Right hindlimb (tissue), 1 donor: ENCODE measurements around the gene ADNP.

ENCODE experiments used
- DNase-seq: peaks from one replicate; pipeline ENCODE4 v3.0.0-alpha.2; 2018

Gene ADNP

GRCh38 chr20:50870561-50871161, 60.6 kb downstream of the ADNP start:
- DNase-seq = peak; percentile 73

- no peak for DNase-seq
These were observed 62.4 kb downstream of the ADNP start for GRCh38 chr20:50868509-50869495.

DNA sequence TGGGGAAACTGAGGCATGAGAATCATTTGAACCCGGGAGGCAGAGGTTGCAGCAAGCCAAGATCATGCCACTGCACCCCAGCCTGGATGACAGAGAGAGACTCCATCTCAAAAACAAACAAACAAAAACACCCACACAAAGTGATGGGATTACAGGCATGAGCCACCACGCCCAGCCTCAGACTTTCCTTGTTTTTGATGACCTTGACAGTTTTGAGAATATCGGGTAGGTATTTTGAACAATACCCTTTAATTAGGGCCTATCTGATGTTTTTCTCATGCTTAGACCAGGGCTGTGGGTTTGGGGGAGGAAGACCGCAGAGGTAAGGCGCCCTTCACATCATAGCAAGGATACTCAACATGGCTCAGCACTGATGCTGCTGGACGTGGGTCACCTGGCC, 63.4 kb downstream of the ADNP start:
- DNase-seq = no peak

DNA sequence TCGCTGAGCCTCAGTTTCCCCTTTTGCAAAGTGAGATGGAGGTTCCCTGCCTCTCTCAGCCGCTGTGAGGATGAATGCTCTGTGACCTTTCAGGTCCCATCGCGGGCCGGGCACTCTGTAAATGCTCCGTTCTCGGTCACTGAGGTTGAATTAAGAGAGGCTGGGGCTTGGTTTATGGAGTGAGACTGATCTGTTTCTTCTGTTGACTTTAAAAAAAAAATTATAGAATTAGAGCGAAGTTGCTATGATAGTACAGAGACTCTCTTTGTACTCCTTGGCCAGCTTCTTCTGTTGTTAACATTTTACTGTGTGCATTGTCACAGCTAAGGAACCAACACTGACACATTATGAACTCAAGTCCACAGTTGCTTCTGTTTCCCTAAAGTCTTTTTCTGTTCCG, 64.4 kb downstream of the ADNP start:
- DNase-seq = no peak

DNA sequence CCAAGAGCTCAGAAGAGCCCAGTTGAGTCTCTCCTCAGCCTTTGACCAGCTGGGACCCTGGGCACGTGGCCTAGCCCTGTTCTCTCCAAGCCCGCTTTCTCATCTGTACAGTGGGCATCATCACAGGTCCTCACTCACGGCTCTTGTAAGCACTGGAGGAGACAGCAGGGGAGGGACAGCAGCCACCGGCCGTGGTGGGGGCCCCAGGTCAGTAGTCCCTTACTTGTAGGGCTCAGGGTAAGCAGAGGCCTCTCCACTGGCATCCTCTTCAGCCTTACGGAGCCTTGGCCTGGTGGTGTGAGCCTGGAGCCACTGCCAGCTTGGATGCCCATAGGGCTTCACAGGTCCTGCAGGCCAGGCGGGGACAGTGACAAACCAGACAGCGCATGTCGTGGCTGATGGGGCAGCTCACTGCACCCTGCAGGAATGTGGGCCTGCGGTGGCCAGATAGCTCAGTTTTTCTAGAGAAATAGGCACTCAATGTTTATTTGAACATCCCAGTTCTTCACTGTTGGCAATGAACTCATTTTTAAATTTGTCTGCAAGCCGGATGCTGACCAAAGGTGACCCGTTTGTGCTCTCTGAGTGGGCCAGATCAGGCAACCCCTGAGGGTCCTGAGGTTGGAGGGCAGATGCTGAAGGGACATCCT, 65.1 kb downstream of the ADNP start:
- no peak for DNase-seq

DNA sequence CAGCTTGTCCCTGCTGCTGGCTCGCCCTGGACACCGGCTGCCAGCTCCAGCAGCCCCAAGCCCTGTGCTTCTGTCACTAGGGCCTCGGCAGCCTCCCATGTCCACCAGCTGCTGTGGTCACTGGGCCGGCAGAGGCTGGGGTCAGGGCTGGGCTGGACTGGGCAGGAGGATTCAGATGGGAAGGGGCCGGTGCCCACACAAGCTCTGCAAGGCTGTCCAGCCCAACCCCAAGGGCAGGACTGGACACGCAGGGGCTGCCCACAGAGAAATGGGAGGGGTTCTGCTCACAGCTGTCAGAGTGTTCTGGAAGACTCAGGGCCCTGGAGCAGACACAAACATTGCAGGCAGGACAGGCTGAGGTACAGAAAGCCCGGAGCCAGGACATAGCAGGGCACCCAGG, 65.6 kb downstream of the ADNP start:
- no peak for DNase-seq

- no peak for DNase-seq
These were observed 66.1 kb downstream of the ADNP start for GRCh38 chr20:50865114-50865513.

DNA sequence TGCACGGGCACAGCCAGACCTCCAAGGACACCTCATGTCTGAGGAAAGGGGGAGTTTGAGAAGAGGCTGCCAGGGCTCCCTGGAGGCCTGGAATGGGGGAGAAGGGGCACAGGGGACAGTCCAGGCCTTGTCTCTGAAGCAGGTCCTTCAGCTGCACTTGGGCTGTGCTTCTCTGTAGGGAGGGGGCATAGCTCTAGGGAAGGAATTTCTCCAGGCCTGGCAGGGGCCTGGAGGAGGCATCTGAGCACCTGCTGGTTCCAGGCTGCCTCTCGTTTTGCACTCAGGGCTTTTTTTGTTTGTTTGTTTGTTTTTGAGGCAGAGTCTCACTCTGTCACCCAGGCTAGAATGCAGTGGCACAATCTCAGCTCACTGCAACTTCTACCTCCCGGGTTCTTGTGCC, 68.7 kb downstream of the ADNP start:
- no peak for DNase-seq

DNA sequence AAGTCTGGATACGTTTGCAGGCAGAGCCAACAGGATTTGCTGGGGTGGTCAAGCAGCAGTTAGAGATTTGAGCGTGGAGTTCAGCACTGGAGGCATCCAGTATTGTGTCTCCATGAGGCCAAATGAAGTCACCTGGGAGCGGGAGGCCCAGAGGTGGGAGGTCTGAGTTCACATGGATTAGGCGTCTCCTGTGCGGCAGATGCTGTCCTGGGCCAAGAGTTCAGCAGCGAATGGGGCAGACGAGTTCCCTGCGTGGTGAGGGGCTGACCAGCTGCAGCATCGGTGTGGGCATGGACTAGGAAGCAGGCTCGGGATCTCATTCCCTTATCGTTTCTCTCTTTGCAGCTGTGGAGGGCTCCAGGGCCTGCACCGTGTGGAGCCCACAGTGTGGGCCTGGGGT, 70.2 kb downstream of the ADNP start:
- no peak for DNase-seq

DNA sequence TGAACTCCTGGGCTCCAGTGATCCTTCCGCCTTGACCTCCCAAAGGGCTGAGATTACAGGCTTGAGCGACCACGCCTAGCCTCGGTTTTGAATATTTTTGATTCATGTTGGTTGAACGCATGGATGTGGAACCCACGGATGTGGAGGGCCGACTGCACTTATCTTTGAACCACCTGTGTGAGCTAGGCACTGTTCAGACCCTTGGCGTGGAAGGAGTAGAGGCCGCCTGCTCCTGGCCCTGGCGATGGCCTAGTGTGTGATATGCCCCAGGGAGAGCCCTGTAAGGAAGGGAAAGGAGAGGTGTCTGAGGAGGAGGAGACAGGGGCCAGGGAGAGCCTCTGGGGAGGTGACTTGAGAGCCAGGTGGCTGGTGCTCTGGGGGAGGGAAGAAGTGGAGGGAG, 72.1 kb downstream of the ADNP start:
- DNase-seq = no peak

DNA sequence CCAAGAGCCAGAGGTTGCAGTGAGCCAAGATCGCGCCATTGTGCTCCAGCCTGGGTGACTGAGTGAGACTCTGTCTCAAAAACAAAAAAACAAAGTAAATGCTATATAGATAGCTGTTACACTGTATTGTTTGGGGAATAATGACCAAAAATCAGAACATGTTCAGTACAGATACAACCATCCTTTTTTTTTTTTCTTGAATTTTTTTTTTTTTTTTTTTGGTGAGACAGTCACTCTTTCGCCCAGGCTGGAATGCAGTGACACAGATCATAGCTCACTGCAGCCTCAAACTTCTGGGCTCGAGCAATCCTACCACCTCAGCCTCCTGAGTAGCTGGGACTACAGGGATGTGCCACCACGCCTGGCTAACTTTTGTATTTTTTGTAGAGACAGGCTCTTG, 72.7 kb downstream of the ADNP start:
- DNase-seq = no peak

GRCh38 chr20:50857348-50857747, 73.9 kb downstream of the ADNP start:
- no peak for DNase-seq

DNA sequence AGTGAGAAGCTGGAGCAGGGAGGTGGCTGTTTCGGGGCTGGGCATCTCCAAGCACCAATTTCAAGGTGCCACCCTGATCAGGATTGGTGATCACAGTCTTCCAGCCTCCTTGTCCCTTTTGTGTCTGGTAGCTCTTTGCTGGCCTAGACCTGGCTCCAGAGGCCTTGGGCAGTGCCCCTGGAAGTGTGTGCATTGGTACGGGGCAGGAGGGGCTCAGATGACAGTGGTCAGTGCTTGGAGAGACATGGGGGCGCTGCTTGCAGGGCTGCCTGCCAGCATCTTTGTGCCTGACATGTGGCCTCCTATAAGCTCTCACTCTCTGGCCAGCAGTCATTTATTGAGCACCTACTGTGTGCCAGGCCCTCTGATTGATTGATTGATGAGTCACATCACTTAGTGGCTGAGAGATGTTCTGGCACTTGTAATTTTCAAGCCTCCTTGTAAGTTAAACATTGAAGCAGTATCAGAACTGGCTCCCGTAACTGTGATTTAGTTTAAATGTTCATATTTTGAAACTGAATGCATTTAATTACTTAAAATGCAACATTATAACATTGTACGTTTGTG, 74.7 kb downstream of the ADNP start:
- DNase-seq = no peak

DNA sequence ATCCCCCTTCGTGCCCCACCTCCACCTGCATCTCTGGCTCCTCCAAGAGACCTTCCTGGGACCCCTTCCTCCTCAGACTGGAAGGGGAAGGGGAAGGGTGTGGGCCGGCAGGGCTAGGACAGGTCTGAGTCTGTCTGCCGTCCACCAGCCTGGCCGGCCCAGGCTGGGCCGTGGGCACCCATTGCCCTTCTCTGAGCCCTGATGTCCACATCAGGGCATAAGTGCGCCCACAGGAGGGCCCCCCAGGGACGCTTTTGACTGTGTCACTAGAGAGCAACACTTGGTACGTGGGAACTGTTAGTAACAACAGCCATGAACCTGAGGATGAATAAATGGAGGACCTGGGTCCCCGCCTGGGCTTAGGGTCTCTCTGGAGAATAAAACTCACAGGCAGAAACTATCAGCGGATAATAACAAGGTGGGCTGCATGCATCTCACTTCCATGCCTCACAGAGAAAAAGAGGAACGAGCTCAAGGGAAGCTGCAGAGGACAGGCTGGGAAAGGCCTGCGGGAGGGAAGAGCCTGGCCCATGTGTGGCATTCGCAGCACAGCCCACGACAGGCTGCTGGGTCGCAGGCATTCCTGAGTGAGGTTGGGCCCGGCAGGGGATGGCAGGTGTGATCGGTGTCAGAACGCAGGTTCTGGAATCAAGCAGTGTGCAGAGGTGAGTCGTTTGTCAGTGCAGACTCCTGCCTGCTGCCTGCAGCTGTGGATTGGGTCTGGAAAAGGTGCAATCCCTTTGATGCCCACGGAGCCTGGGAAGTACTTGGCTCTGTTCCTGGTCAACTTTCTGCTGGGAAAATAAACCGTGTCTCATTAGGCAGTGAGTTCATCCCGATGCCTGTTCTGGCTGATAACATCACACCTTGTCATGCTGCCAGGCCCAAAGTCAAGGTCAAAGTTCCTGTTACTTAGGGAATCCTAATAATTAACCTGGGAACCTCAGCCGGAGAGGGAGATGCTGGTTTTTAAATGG, 75.5 kb downstream of the ADNP start:
- no peak for DNase-seq

- DNase-seq = no peak
These were observed 76.6 kb downstream of the ADNP start for GRCh38 chr20:50854506-50855249.

- DNase-seq = no peak
These were observed 79.2 kb downstream of the ADNP start for GRCh38 chr20:50852085-50852484.

DNA sequence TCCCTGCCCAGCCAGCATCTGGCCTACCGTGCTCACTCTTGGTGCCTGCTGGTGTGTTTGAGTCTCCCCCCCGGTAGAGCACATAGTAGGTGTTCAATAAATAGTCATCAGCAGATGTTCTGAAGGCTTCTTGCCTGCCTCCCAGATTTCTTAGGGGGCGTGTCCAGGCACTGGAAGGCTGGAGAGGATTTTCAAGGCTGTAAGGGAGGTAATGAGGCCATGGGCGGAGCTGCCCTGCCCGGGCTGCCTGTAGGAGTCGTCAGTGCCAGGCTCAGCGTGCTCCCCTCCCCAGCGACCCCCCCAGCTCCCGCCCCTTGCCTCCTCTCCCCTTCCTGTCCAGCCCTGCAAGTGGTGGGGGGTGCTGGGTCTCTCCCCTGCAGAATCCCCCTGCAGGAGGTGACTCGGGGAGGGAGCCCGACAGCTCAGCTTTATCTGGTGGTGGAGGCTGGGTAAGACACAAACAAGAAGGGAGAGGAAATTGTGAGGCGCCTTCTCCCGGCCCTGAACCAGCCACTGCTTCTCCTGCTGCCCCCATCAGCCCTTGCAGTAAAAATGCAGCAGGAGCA, 80.4 kb downstream of the ADNP start:
- no peak for DNase-seq

GRCh38 chr20:50848846-50849673, 82.2 kb downstream of the ADNP start:
- no peak for DNase-seq

GRCh38 chr20:50848341-50848808, 82.9 kb downstream of the ADNP start:
- no peak for DNase-seq
